IPS DF 6.9 (cell line): Measurements from ENCODE around the gene MIER2.

Experiments
- DNase-seq: peaks from one replicate; pipeline ENCODE4 v3.0.0-alpha.2; 2013; ENCODE audit warnings: low read depth, low spot score
- H3K27ac ChIP-seq: one replicate; pipeline ENCODE4 v1.5.1; 2013; ENCODE audit warnings: low read length, control low read depth
- H3K27me3 ChIP-seq: 2 replicates; pipeline ENCODE4 v1.6.1; 2013; ENCODE audit warnings: mild to moderate bottlenecking, low read length; ENCODE audit not compliant: control insufficient read depth, insufficient read depth
- H3K36me3 ChIP-seq: 2 replicates; pipeline ENCODE4 v1.6.1; 2013; ENCODE audit warnings: low read length; ENCODE audit not compliant: control insufficient read depth, insufficient read depth
- H3K4me1 ChIP-seq: 2 replicates; pipeline ENCODE4 v1.6.1; 2013; ENCODE audit warnings: low read length; ENCODE audit not compliant: control insufficient read depth, insufficient read depth
- H3K4me3 ChIP-seq: 2 replicates; pipeline ENCODE4 v1.5.1; 2013; ENCODE audit warnings: mild to moderate bottlenecking, low read length
- H3K9me3 ChIP-seq: 2 replicates; pipeline ENCODE4 v1.6.1; 2013; ENCODE audit warnings: low read length, inconsistent platforms; ENCODE audit not compliant: control insufficient read depth, insufficient read depth
- WGBS: extraction: QIAGEN DNeasy Blood & Tissue Kit; methylation state at CpG from one replicate; pipeline ENCODE4 v1.1.7; 2013; ENCODE audit warnings: mixed read lengths, missing lambda C conversion rate; ENCODE audit not compliant: insufficient read length, insufficient coverage; 5-methylcytosine and 5-hydroxymethylcytosine counted together

The MIER2 gene

GRCh38 chr19:317710-318508, 26.7 kb downstream of the MIER2 start:
- Histone ChIP-seq H3K4me1 (no peaks in the 10 kb centered on the region), H3K4me3 (no peak overlapping the region), H3K36me3 (peaks cover 15% of the 10 kb centered on the region), H3K27ac (no peak overlapping the region), H3K9me3 (no peaks in the 10 kb centered on the region), H3K27me3 (no peaks in the 10 kb centered on the region)
- no CpG with 5 or more reads among the region's 10 CpGs for WGBS
- no peak for DNase-seq

GRCh38 chr19:315811-316210, 28.8 kb downstream of the MIER2 start:
- no CpG with 5 or more reads among the region's 8 CpGs for WGBS

GRCh38 chr19:313988-314815, 30.4 kb downstream of the MIER2 start:
- no peak for DNase-seq
- H3K27ac ChIP-seq: no peak overlapping the region
- H3K27me3 ChIP-seq: no peaks in the 10 kb centered on the region
- WGBS: no CpG with 5 or more reads among the region's 22 CpGs
- no peaks in the 10 kb centered on the region for H3K4me1 ChIP-seq
- H3K36me3 ChIP-seq: peaks cover 22% of the 10 kb centered on the region
- H3K9me3 ChIP-seq: no peaks in the 10 kb centered on the region
- no peak overlapping the region for H3K4me3 ChIP-seq

More at GRCh38 chr19:315811-316210, 28.8 kb downstream of the MIER2 start:
- H3K36me3 ChIP-seq: peaks cover 21% of the 10 kb centered on the region
- DNase-seq: no peak
- H3K27me3 ChIP-seq: no peaks in the 10 kb centered on the region
- no peaks in the 10 kb centered on the region for H3K4me1 ChIP-seq
- no peak overlapping the region for H3K4me3 ChIP-seq
- no peak overlapping the region for H3K27ac ChIP-seq
- no peaks in the 10 kb centered on the region for H3K9me3 ChIP-seq

GRCh38 chr19:313169-313987, 31.2 kb downstream of the MIER2 start:
- H3K27me3 ChIP-seq: no peaks in the 10 kb centered on the region
- no peak for DNase-seq
- no peak overlapping the region for H3K4me3 ChIP-seq
- no peaks in the 10 kb centered on the region for H3K4me1 ChIP-seq
- no peaks in the 10 kb centered on the region for H3K9me3 ChIP-seq
- H3K36me3 ChIP-seq: peaks cover 27% of the 10 kb centered on the region
- WGBS: no CpG with 5 or more reads among the region's 23 CpGs
- no peak overlapping the region for H3K27ac ChIP-seq

- H3K36me3 ChIP-seq: peaks cover 35% of the 10 kb centered on the region
- no peaks in the 10 kb centered on the region for H3K27me3 ChIP-seq
- no peaks in the 10 kb centered on the region for H3K4me1 ChIP-seq
- no CpG with 5 or more reads among the region's 33 CpGs for WGBS
- DNase-seq: no peak
- H3K4me3 ChIP-seq: no peak overlapping the region
- no peaks in the 10 kb centered on the region for H3K9me3 ChIP-seq
- H3K27ac ChIP-seq: no peak overlapping the region
Measured at GRCh38 chr19:311813-312261, 32.8 kb downstream of the MIER2 start.

- H3K4me1 ChIP-seq: no peaks in the 10 kb centered on the region
- H3K27ac ChIP-seq: no peak overlapping the region
- H3K4me3 ChIP-seq: no peak overlapping the region
- DNase-seq: no peak
- WGBS: no CpG with 5 or more reads among the region's 24 CpGs
- H3K36me3 ChIP-seq: peaks cover 43% of the 10 kb centered on the region
- no peaks in the 10 kb centered on the region for H3K9me3 ChIP-seq
- H3K27me3 ChIP-seq: no peaks in the 10 kb centered on the region
Measured at GRCh38 chr19:310781-311496, 33.7 kb downstream of the MIER2 start.

GRCh38 chr19:310141-310651, 34.4 kb downstream of the MIER2 start:
- Histone ChIP-seq H3K27me3 (no peaks in the 10 kb centered on the region), H3K4me3 (no peak overlapping the region), H3K27ac (no peak overlapping the region), H3K9me3 (no peaks in the 10 kb centered on the region), H3K36me3 (peaks cover 51% of the 10 kb centered on the region), H3K4me1 (no peaks in the 10 kb centered on the region)
- no peak for DNase-seq
- no CpG with 5 or more reads among the region's 30 CpGs for WGBS

- DNase-seq: no peak
- no CpG with 5 or more reads among the region's 14 CpGs for WGBS
- no peaks in the 10 kb centered on the region for H3K27me3 ChIP-seq
- H3K4me1 ChIP-seq: no peaks in the 10 kb centered on the region
- H3K4me3 ChIP-seq: no peak overlapping the region
- H3K27ac ChIP-seq: no peak overlapping the region
- H3K36me3 ChIP-seq: peaks cover 52% of the 10 kb centered on the region
- no peaks in the 10 kb centered on the region for H3K9me3 ChIP-seq
Measured at GRCh38 chr19:309206-309565, 35.4 kb downstream of the MIER2 start.

- no CpG with 5 or more reads among the region's 48 CpGs for WGBS
- Histone ChIP-seq H3K27me3 (no peaks in the 10 kb centered on the region), H3K4me1 (no peaks in the 10 kb centered on the region), H3K36me3 (peaks cover 52% of the 10 kb centered on the region), H3K9me3 (no peaks in the 10 kb centered on the region), H3K4me3 (no peak overlapping the region), H3K27ac (no peak overlapping the region)
- no peak for DNase-seq
Measured at GRCh38 chr19:308471-309205, 36.0 kb downstream of the MIER2 start.
